Raji (cell line): ENCODE measurements around the gene KSR1.

Source experiments
- POLR2A ChIP-seq: IDR thresholded peaks from 2 replicates; pipeline ENCODE4 v1.6.1; 2011; ENCODE audit warnings: low read depth, low read length, control low read depth; ENCODE audit not compliant: insufficient read depth

Gene KSR1

GRCh38 chr17:27540318-27541101 is 84.3 kb downstream of the KSR1 start:
- no peak for TF ChIP-seq POLR2A

- no peak for TF ChIP-seq POLR2A
These were observed 85.2 kb downstream of the KSR1 start for GRCh38 chr17:27541301-27542023.

GRCh38 chr17:27542841-27543463 is 86.7 kb downstream of the KSR1 start:
- TF ChIP-seq POLR2A = no peak

- no peak for TF ChIP-seq POLR2A
These were observed 87.2 kb downstream of the KSR1 start for GRCh38 chr17:27543464-27543856.

GRCh38 chr17:27543958-27544349 is 87.7 kb downstream of the KSR1 start:
- TF ChIP-seq POLR2A = no peak

GRCh38 chr17:27544350-27545131 is 88.3 kb downstream of the KSR1 start:
- no peak for TF ChIP-seq POLR2A

GRCh38 chr17:27545562-27546229 is 89.4 kb downstream of the KSR1 start:
- no peak for TF ChIP-seq POLR2A

GRCh38 chr17:27546624-27547300 is 90.5 kb downstream of the KSR1 start:
- no peak for TF ChIP-seq POLR2A

GRCh38 chr17:27547301-27547683 is 91.0 kb downstream of the KSR1 start:
- TF ChIP-seq POLR2A = no peak

- no peak for TF ChIP-seq POLR2A
These were observed 92.1 kb downstream of the KSR1 start for GRCh38 chr17:27548369-27548768.

GRCh38 chr17:27549251-27549893 is 93.1 kb downstream of the KSR1 start:
- no peak for TF ChIP-seq POLR2A

- no peak for TF ChIP-seq POLR2A
These were observed 94.2 kb downstream of the KSR1 start for GRCh38 chr17:27550291-27550930.

GRCh38 chr17:27550974-27551505 is 94.8 kb downstream of the KSR1 start:
- TF ChIP-seq POLR2A = no peak

- TF ChIP-seq POLR2A = no peak
These were observed 95.5 kb downstream of the KSR1 start for GRCh38 chr17:27551701-27552248.
